Measurements from ENCODE around the gene MAPT.

MAPT gene

GRCh38 chr17:45975640-45976295 lies 81.4 kb downstream of the MAPT start:
- no peak for DNase-seq

GRCh38 chr17:45976391-45976754 lies 82.0 kb downstream of the MAPT start:
- no peak for DNase-seq

GRCh38 chr17:45976755-45977505 lies 82.6 kb downstream of the MAPT start:
- DNase-seq, result no peak

- no peak for DNase-seq
These were observed 83.1 kb downstream of the MAPT start for GRCh38 chr17:45977506-45977824.

- DNase-seq, result no peak
These were observed 83.7 kb downstream of the MAPT start for GRCh38 chr17:45977976-45978626.

GRCh38 chr17:45979137-45979536 lies 84.8 kb downstream of the MAPT start:
- no peak for DNase-seq

GRCh38 chr17:45980855-45981254 lies 86.5 kb downstream of the MAPT start:
- DNase-seq, result no peak

- no peak for DNase-seq
These were observed 87.0 kb downstream of the MAPT start for GRCh38 chr17:45981306-45981705.

GRCh38 chr17:45982791-45983613 lies 88.6 kb downstream of the MAPT start:
- no peak for DNase-seq

- DNase-seq, result no peak
These were observed 89.4 kb downstream of the MAPT start for GRCh38 chr17:45983614-45984310.

GRCh38 chr17:45984368-45984767 lies 90.0 kb downstream of the MAPT start:
- DNase-seq, result no peak

- DNase-seq, result no peak
These were observed 91.1 kb downstream of the MAPT start for GRCh38 chr17:45985447-45985846.

GRCh38 chr17:45986056-45986455 lies 91.7 kb downstream of the MAPT start:
- no peak for DNase-seq

GRCh38 chr17:45987706-45988105 lies 93.4 kb downstream of the MAPT start:
- DNase-seq, result no peak

- no peak for DNase-seq
These were observed 95.4 kb downstream of the MAPT start for GRCh38 chr17:45989759-45990158.

- no peak for DNase-seq
These were observed 96.5 kb downstream of the MAPT start for GRCh38 chr17:45990886-45991285.

GRCh38 chr17:45991341-45991740 lies 97.0 kb downstream of the MAPT start:
- no peak for DNase-seq

GRCh38 chr17:45992175-45992574 lies 97.8 kb downstream of the MAPT start:
- DNase-seq, result no peak

- no peak for DNase-seq
These were observed 98.5 kb downstream of the MAPT start for GRCh38 chr17:45992904-45993303.

- DNase-seq, result no peak
These were observed 99.7 kb downstream of the MAPT start for GRCh38 chr17:45993962-45994627.

GRCh38 chr17:45994987-45995386 lies 100.6 kb downstream of the MAPT start:
- DNase-seq, result no peak

- no peak for DNase-seq
These were observed 101.4 kb downstream of the MAPT start for GRCh38 chr17:45995627-45996270.

Data from activated CD8-positive, alpha-beta memory T cell treated with anti-CD3 and anti-CD28 coated beads for 24 hours (primary cell).